Measurements from ENCODE around the gene KLC1. TPM values are rescaled to one million over a fixed set of nuclear protein-coding genes. Genes with fewer than 3 reads are reported as not detected.

The KLC1 gene
- total and polyA plus RNA-seq, 10 of the 15 experiments (the other 5 are each of a cell fraction or from before 2014, with no cell fraction given) = 5.5 to 137 (median 76.1) TPM

GRCh38 chr14:103746701-103747100, 117.7 kb downstream of the KLC1 start:
- ATAC-seq = no peak
- ChIA-PET POLR2A (no interaction called here), CTCF (no interaction called here), RAD21 (ENCODE audit: unreplicated experiment) (no interaction called here), SMC1A (ENCODE audit: uncharacterized antibody, unreplicated experiment) (no interaction called here)
- over 99% methylated on average over 10 of the region's 10 CpGs for WGBS (ENCODE audit: insufficient coverage, insufficient replicate concordance, low lambda C conversion rate, missing lambda C conversion rate)
- no TSS peak for BruUV-seq (replicated peaks)
- FAIRE-seq = no peak
- Histone ChIP-seq H3K36me3 (ENCODE audit: control insufficient read depth in 2 of 2, insufficient read depth in 2 of 2, low read length in 1 of 2) (peaks cover 0 to 2% of the 10 kb centered on the region in 2 experiments; a peak in 2 of 4 replicates), H2AFZ (ENCODE audit: control insufficient read depth, low read depth, low read length) (no peak overlapping the region), H3K27me3 (replicated peaks in 1 of 2; ENCODE audit: control insufficient read depth in 2 of 2, insufficient read depth in 2 of 2, low read length in 1 of 2) (no peaks in the 10 kb centered on the region), H3K9ac (ENCODE audit: control insufficient read depth, insufficient read depth, low read length) (no peak overlapping the region), H4K20me1 (ENCODE audit: control insufficient read depth, insufficient read depth) (no peaks in the 10 kb centered on the region), H3K4me1 (ENCODE audit: control insufficient read depth, insufficient read depth, low read length) (no peaks in the 10 kb centered on the region), H3K4me3 (no peak overlapping the region), H3K9me3 (replicated peaks; ENCODE audit: control insufficient read depth, insufficient read depth, low read length) (no peaks in the 10 kb centered on the region), H3K27ac (ENCODE audit: control insufficient read depth, insufficient read depth) (no peak overlapping the region), H3K4me2 (ENCODE audit: control insufficient read depth, insufficient read depth) (no peak overlapping the region), H3K79me2 (ENCODE audit: control insufficient read depth, insufficient read depth, low read length) (no peaks in the 10 kb centered on the region)
- intact Hi-C loops (cut with micrococcal nuclease; ENCODE audit: unreplicated experiment) (no loop called here), in situ Hi-C loops (cut with MboI) (no loop called here)
- TF ChIP-seq SIX5 (IDR thresholded peaks at IDR 0.05; ENCODE audit: low read depth, low read length, severe bottlenecking) = no peak
- no peak for TF ChIP-seq NRF1 (conservative IDR thresholded peaks at IDR 0.05; ENCODE audit: low read depth, low read length)
- TF ChIP-seq IRF3 (IDR thresholded peaks at IDR 0.05) = no peak
- no peak for TF ChIP-seq NFYB (IDR thresholded peaks at IDR 0.05; ENCODE audit: insufficient read depth, low read depth, low read length)
- TF ChIP-seq USF2 (IDR thresholded peaks at IDR 0.05; ENCODE audit: borderline replicate concordance, low read depth, low read length) = no peak
- TF ChIP-seq ZBTB33 (IDR thresholded peaks at IDR 0.05) = no peak
- no peak for TF ChIP-seq RFX5 (IDR thresholded peaks at IDR 0.05; ENCODE audit: low read depth, low read length)
- TF ChIP-seq SIN3A (IDR thresholded peaks at IDR 0.05; ENCODE audit: low read depth, low read length) = no peak
- no peak for TF ChIP-seq ETV6 (conservative IDR thresholded peaks at IDR 0.05 in 1 of 2, IDR thresholded peaks at IDR 0.05 in 1 of 2; ENCODE audit: borderline replicate concordance in 1 of 2, low read depth in 1 of 2)
- no peak for TF ChIP-seq TARDBP (IDR thresholded peaks at IDR 0.05; ENCODE audit: borderline replicate concordance)
- TF ChIP-seq SUZ12 (IDR thresholded peaks at IDR 0.05; ENCODE audit: unreplicated experiment) = no peak
- TF ChIP-seq PKNOX1 (IDR thresholded peaks at IDR 0.05) = no peak
- TF ChIP-seq RB1 (IDR thresholded peaks at IDR 0.05; ENCODE audit: borderline replicate concordance) = no peak
- no peak for TF ChIP-seq SPI1 (IDR thresholded peaks at IDR 0.05; ENCODE audit: borderline replicate concordance, insufficient read depth, low read depth, low read length)
- no peak for TF ChIP-seq RAD51 (IDR thresholded peaks at IDR 0.05)
- DNase-seq (ENCODE audit: low read depth, low spot score) = no peak

Measured in GM12878 (cell line).